ENCODE results near the gene SMIM31. TPM values are rescaled to one million over a fixed set of nuclear protein-coding genes. Genes with fewer than 3 reads are reported as not detected.

Gene SMIM31
- 23.4 TPM for polyA plus RNA-seq
- long read RNA-seq, donor 1, partial matches to known transcripts = 0 of 3 reads
- long read RNA-seq, donor 1, other reads (novel, unspliced or antisense) = 0 of 3 reads
- long read RNA-seq, donor 2, partial matches to known transcripts = 0 of 4 reads
- long read RNA-seq, donor 2, other reads (novel, unspliced or antisense) = 0 of 4 reads
- long read RNA-seq, donor 3, transcript SMIM31-201 (3 exons, 3,123 nt) = major isoform, 11 of 11 reads
- long read RNA-seq, donor 3, partial matches to known transcripts = 0 of 11 reads
- long read RNA-seq, donor 3, other reads (novel, unspliced or antisense) = 0 of 11 reads
- long read RNA-seq, donor 4 = 0 reads
- long read RNA-seq, donor 5, transcript SMIM31-201 (3 exons, 3,123 nt) = major isoform, 10 of 10 reads
- long read RNA-seq, donor 5, partial matches to known transcripts = 0 of 10 reads
- long read RNA-seq, donor 5, other reads (novel, unspliced or antisense) = 0 of 10 reads
- long read RNA-seq, donor 6, transcript SMIM31-201 (3 exons, 3,123 nt) = major isoform, 14 of 14 reads
- long read RNA-seq, donor 6, partial matches to known transcripts = 0 of 14 reads
- long read RNA-seq, donor 6, other reads (novel, unspliced or antisense) = 0 of 14 reads
- long read RNA-seq, donor 7, transcript SMIM31-201 (3 exons, 3,123 nt) = major isoform, 7 of 7 reads
- long read RNA-seq, donor 7, partial matches to known transcripts = 0 of 7 reads
- long read RNA-seq, donor 7, other reads (novel, unspliced or antisense) = 0 of 7 reads
- long read RNA-seq, donor 8, transcript SMIM31-201 (3 exons, 3,123 nt) = major isoform, 14 of 14 reads
- long read RNA-seq, donor 8, partial matches to known transcripts = 0 of 14 reads
- long read RNA-seq, donor 8, other reads (novel, unspliced or antisense) = 0 of 14 reads
- long read RNA-seq, donor 9, transcript SMIM31-201 (3 exons, 3,123 nt) = major isoform, 9 of 9 reads
- long read RNA-seq, donor 9, partial matches to known transcripts = 0 of 9 reads
- long read RNA-seq, donor 9, other reads (novel, unspliced or antisense) = 0 of 9 reads
- long read RNA-seq, donor 10, transcript SMIM31-201 (3 exons, 3,123 nt) = major isoform, 19 of 34 reads
- long read RNA-seq, donor 10, partial matches to known transcripts = 9 of 34 reads
- long read RNA-seq, donor 10, other reads (novel, unspliced or antisense) = 6 of 34 reads
- long read RNA-seq, donor 11, transcript SMIM31-201 (3 exons, 3,123 nt) = major isoform, 9 of 9 reads
- long read RNA-seq, donor 11, partial matches to known transcripts = 0 of 9 reads
- long read RNA-seq, donor 11, other reads (novel, unspliced or antisense) = 0 of 9 reads

DNA sequence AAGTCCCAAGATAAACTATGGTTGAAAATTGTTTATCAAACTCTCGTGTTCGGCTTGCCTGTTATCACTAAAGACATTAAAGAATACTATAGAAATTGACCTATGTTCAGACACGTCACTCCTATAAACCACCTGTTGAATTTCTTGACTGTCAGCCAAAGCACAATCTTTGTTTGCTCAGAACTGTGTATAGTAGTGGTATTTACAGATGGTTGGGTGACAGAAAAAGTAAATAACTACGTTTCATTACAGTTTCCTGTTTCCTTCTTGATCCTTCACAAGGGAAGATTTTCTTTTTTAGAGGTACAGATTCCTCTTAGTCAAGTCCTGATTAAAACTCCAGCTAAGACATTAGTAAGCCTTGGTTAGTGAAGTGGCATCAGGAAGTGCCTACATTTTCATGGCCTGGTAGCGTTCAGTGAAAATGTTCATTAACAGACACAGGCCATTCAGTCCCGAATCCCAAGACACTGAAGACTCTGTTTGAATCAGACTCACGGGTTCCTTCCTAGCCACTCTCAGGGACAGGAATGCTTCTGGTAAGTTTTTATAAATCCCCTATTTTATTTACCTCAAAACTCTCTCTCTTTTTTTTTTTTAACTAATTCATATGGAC, at the start of gene SMIM31:
Gene SMIM31 (plus strand): TSS at position 259 of the 616 bp plus-strand sequence. CDS start 16,313 bp downstream, outside the sequence.
- DNase-seq = peak; percentile 54 to 95
- WGBS (ENCODE audit: insufficient coverage, low lambda C conversion rate) = 8% methylated on average over 2 of the region's 7 CpGs
- Histone ChIP-seq H3K9me3 (ENCODE audit: control insufficient read depth, low read depth, low read length) (no peaks in the 10 kb centered on the region), H3K4me1 (ENCODE audit: control insufficient read depth, insufficient read depth, low read length) (peaks cover 4% of the 10 kb centered on the region), H3K27ac (ENCODE audit: low read length) (peak within 1 kb of the TSS; percentile 91), H3K4me3 (ENCODE audit: low read length) (peak within 1 kb of the TSS; percentile 23), H3K27me3 (ENCODE audit: control insufficient read depth, insufficient read depth, low read length) (no peaks in the 10 kb centered on the region), H3K36me3 (ENCODE audit: control insufficient read depth, insufficient read depth, low read length) (no peaks in the 10 kb centered on the region)

- Histone ChIP-seq H3K27ac (ENCODE audit: low read length) (no peak overlapping the region), H3K4me1 (ENCODE audit: control insufficient read depth, insufficient read depth, low read length) (no peaks in the 10 kb centered on the region), H3K27me3 (ENCODE audit: control insufficient read depth, insufficient read depth, low read length) (no peaks in the 10 kb centered on the region), H3K36me3 (ENCODE audit: control insufficient read depth, insufficient read depth, low read length) (no peaks in the 10 kb centered on the region), H3K4me3 (ENCODE audit: low read length) (no peak overlapping the region), H3K9me3 (ENCODE audit: control insufficient read depth, low read depth, low read length) (no peaks in the 10 kb centered on the region)
- no CpG with 5 or more reads among the region's 4 CpGs for WGBS (ENCODE audit: insufficient coverage, low lambda C conversion rate)
- no peak for DNase-seq
Measured at GRCh38 chr4:164706675-164707074, 47.3 kb upstream of the SMIM31 start.

DNA sequence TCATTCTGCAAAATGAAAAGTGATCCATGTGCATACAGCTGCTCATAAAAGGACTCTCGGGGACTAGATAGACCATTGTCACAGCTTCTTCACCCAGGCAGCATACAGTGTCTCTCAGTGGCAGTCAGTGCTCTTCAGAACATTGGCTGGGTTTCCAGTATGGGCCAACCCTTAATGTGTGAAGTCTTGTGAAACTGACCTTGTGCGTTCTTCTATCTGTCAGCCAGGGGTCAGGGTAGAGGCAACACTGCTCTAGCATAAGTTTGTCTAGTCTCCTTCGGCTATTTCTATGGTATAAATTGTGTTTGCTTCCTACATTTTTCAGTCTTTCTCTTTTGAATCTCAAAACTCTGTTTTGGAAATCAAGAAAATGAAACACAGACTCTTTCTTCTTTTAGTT, 37.0 kb upstream of the SMIM31 start:
- Histone ChIP-seq H3K27ac (ENCODE audit: low read length) (no peak overlapping the region), H3K4me3 (ENCODE audit: low read length) (no peak overlapping the region), H3K36me3 (ENCODE audit: control insufficient read depth, insufficient read depth, low read length) (no peaks in the 10 kb centered on the region), H3K4me1 (ENCODE audit: control insufficient read depth, insufficient read depth, low read length) (no peaks in the 10 kb centered on the region), H3K27me3 (ENCODE audit: control insufficient read depth, insufficient read depth, low read length) (no peaks in the 10 kb centered on the region), H3K9me3 (ENCODE audit: control insufficient read depth, low read depth, low read length) (no peaks in the 10 kb centered on the region)
- no peak for DNase-seq
- WGBS (ENCODE audit: insufficient coverage, low lambda C conversion rate) = 100% methylated on average over 1 of the region's 3 CpGs

GRCh38 chr4:164718827-164719226, 35.1 kb upstream of the SMIM31 start:
- Histone ChIP-seq H3K4me3 (ENCODE audit: low read length) (no peak overlapping the region), H3K4me1 (ENCODE audit: control insufficient read depth, insufficient read depth, low read length) (no peaks in the 10 kb centered on the region), H3K36me3 (ENCODE audit: control insufficient read depth, insufficient read depth, low read length) (no peaks in the 10 kb centered on the region), H3K9me3 (ENCODE audit: control insufficient read depth, low read depth, low read length) (no peaks in the 10 kb centered on the region), H3K27ac (ENCODE audit: low read length) (no peak overlapping the region), H3K27me3 (ENCODE audit: control insufficient read depth, insufficient read depth, low read length) (no peaks in the 10 kb centered on the region)
- 100% methylated on average over 1 of the region's 2 CpGs for WGBS (ENCODE audit: insufficient coverage, low lambda C conversion rate)
- DNase-seq = no peak

DNA sequence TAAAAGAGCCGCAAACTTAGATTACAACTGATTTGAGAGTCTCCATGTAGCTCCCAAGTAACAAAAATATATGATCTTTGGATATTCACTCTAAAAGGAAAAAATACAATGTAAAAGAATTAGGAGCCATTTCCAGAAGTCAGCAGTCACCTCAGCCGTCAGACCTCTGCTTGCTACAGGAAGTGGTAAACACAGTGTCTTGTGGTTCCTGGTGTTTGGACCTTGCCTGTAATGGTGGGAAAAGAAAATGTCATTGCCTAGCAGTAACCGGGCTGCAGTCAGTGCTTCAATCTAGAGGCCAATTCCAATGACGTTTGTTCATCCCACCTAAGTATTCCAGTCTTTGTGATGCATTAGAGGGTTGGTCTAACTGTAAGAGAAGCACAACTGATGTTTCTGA, 28.9 kb upstream of the SMIM31 start:
- no peak overlapping the region for H3K27ac ChIP-seq (ENCODE audit: low read length)

GRCh38 chr4:164730705-164731393, 23.1 kb upstream of the SMIM31 start:
- 86% methylated on average over 1 of the region's 4 CpGs for WGBS (ENCODE audit: insufficient coverage, low lambda C conversion rate)
- no peaks in the 10 kb centered on the region for H3K4me1 ChIP-seq (ENCODE audit: control insufficient read depth, insufficient read depth, low read length)
- H3K9me3 ChIP-seq (ENCODE audit: control insufficient read depth, low read depth, low read length) = no peaks in the 10 kb centered on the region
- no peak overlapping the region for H3K4me3 ChIP-seq (ENCODE audit: low read length)
- H3K27ac ChIP-seq (ENCODE audit: low read length) = no peak overlapping the region
- DNase-seq = no peak
- H3K27me3 ChIP-seq (ENCODE audit: control insufficient read depth, insufficient read depth, low read length) = no peaks in the 10 kb centered on the region
- H3K36me3 ChIP-seq (ENCODE audit: control insufficient read depth, insufficient read depth, low read length) = no peaks in the 10 kb centered on the region

More for the DNA sequence above, 28.9 kb upstream of the SMIM31 start:
- no peak overlapping the region for H3K4me3 ChIP-seq (ENCODE audit: low read length)
- DNase-seq = no peak
- H3K27me3 ChIP-seq (ENCODE audit: control insufficient read depth, insufficient read depth, low read length) = no peaks in the 10 kb centered on the region
- no peaks in the 10 kb centered on the region for H3K36me3 ChIP-seq (ENCODE audit: control insufficient read depth, insufficient read depth, low read length)
- no peaks in the 10 kb centered on the region for H3K9me3 ChIP-seq (ENCODE audit: control insufficient read depth, low read depth, low read length)
- no peaks in the 10 kb centered on the region for H3K4me1 ChIP-seq (ENCODE audit: control insufficient read depth, insufficient read depth, low read length)
- 40% methylated on average over 1 of the region's 4 CpGs for WGBS (ENCODE audit: insufficient coverage, low lambda C conversion rate)

DNA sequence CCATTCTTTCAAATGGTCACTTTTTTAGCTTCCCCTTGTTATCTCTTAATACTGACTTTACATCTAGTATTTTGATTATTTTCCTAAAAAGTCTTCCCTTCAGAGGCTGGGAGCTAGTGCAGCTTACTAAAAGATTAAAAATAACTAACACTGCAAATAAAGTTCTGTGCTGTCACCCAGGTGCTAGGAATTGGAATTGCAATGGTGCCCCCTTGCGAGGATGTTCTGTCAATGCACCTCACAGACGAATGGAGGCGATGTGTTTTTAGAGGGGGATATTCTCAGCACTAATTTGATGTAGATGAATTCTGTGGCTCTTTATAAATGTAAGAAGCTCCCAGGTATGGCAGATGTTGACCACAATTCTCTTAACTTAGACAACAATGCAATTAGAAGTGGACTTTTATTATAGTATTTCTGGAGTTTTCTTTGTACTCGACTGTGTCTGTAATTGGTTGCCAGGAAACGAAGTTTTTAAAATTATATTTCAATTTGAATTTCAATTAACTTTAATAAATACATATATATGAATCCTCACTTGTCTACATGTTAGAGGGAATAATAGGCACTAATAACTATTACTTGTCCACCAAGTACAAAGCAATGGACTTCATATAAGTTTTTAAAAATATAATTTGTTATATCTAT, 22.0 kb upstream of the SMIM31 start:
- Histone ChIP-seq H3K27ac (ENCODE audit: low read length) (no peak overlapping the region), H3K4me1 (ENCODE audit: control insufficient read depth, insufficient read depth, low read length) (no peaks in the 10 kb centered on the region), H3K9me3 (ENCODE audit: control insufficient read depth, low read depth, low read length) (no peaks in the 10 kb centered on the region), H3K4me3 (ENCODE audit: low read length) (no peak overlapping the region), H3K36me3 (ENCODE audit: control insufficient read depth, insufficient read depth, low read length) (no peaks in the 10 kb centered on the region), H3K27me3 (ENCODE audit: control insufficient read depth, insufficient read depth, low read length) (no peaks in the 10 kb centered on the region)
- DNase-seq = peak; percentile 12 to 15
- 40% methylated on average over 3 of the region's 5 CpGs for WGBS (ENCODE audit: insufficient coverage, low lambda C conversion rate)

DNA sequence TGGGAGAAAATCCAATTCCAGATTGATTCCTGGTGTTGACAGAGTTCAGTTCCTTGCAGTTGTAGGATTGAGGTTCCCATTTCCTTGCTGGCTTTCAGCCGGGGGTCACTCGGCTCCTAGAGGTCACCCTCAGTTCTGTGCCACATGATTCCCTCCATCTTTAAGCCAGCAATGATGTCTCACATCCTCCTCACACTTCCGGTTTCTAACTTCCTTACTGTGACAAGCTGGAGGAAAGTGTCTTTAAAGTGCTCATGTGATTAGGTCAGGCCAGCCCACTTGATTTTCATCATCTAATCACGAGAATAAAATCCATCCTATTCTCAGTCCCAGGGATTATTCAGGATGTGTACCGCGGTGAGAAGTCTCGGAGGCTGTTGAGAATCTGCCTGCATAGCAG, 19.4 kb upstream of the SMIM31 start:
- Histone ChIP-seq H3K36me3 (ENCODE audit: control insufficient read depth, insufficient read depth, low read length) (no peaks in the 10 kb centered on the region), H3K4me1 (ENCODE audit: control insufficient read depth, insufficient read depth, low read length) (no peaks in the 10 kb centered on the region), H3K27ac (ENCODE audit: low read length) (no peak overlapping the region), H3K27me3 (ENCODE audit: control insufficient read depth, insufficient read depth, low read length) (no peaks in the 10 kb centered on the region), H3K4me3 (ENCODE audit: low read length) (no peak overlapping the region), H3K9me3 (ENCODE audit: control insufficient read depth, low read depth, low read length) (no peaks in the 10 kb centered on the region)
- WGBS (ENCODE audit: insufficient coverage, low lambda C conversion rate) = no CpG with 5 or more reads among the region's 7 CpGs
- DNase-seq = no peak

DNA sequence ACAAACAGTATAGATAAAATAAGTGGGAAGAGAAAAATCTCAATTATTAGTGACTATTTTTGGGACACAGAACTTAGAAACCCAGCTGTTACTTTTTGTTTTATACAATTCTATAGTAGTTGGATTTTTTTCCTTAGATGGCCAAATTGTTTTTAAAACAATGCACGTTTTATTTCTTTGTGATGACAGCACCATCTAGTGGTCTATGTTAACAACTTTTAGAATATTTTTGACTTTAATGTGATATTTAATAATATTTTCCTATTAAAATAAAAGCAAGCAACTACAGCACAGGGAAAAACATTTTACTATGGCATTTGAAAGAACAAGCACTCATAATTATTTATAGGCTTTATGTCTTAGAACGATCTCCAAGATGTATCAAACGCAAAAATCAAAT, 5.6 kb upstream of the SMIM31 start:
- H3K36me3 ChIP-seq (ENCODE audit: control insufficient read depth, insufficient read depth, low read length) = no peaks in the 10 kb centered on the region
- H3K4me3 ChIP-seq (ENCODE audit: low read length) = no peak overlapping the region
- H3K4me1 ChIP-seq (ENCODE audit: control insufficient read depth, insufficient read depth, low read length) = peaks cover 3% of the 10 kb centered on the region
- H3K27me3 ChIP-seq (ENCODE audit: control insufficient read depth, insufficient read depth, low read length) = no peaks in the 10 kb centered on the region
- H3K27ac ChIP-seq (ENCODE audit: low read length) = no peak overlapping the region
- WGBS (ENCODE audit: insufficient coverage, low lambda C conversion rate) = 83% methylated on average over 1 of the region's 3 CpGs
- no peaks in the 10 kb centered on the region for H3K9me3 ChIP-seq (ENCODE audit: control insufficient read depth, low read depth, low read length)
- no peak for DNase-seq

Measured in large intestine (tissue), 12 donors.